Stimulated activated CD4-positive, alpha-beta T cell treated with anti-CD3 and anti-CD28 coated beads, Interleukin-12 subunit alpha, Interleukin-12 subunit beta, amount 100 ng/mL, for 48 hours (primary cell): ENCODE measurements around the gene TLCD5.
A peak's percentile ranks its signal among the peaks of the same experiment; 100 is the strongest.

Experiments
- DNase-seq, 3 donors: peaks; one replicate each; pipeline ENCODE4 v3.0.0-alpha.2; 2020; ENCODE audit warnings: low read depth in 2 of 3, low spot score in 1 of 3

Gene TLCD5

GRCh38 chr11:120307476-120307875 is 17.6 kb upstream of the TLCD5 start:
- DNase-seq: no peak

- DNase-seq: no peak
These were observed 17.0 kb upstream of the TLCD5 start for GRCh38 chr11:120308081-120308480.

GRCh38 chr11:120310870-120311269 is 14.2 kb upstream of the TLCD5 start:
- no peak for DNase-seq

GRCh38 chr11:120314861-120315260 is 10.2 kb upstream of the TLCD5 start:
- DNase-seq: no peak

GRCh38 chr11:120316880-120317688 is 8.0 kb upstream of the TLCD5 start:
- no peak for DNase-seq

- no peak for DNase-seq
These were observed 7.2 kb upstream of the TLCD5 start for GRCh38 chr11:120317689-120318480.

GRCh38 chr11:120318906-120319305 is 6.2 kb upstream of the TLCD5 start:
- no peak for DNase-seq

GRCh38 chr11:120326228-120326627 is 1.1 kb downstream of the TLCD5 start:
- no peak for DNase-seq

- no peak for DNase-seq
These were observed 1.8 kb downstream of the TLCD5 start for GRCh38 chr11:120326845-120327281.

- no peak for DNase-seq
These were observed 2.2 kb downstream of the TLCD5 start for GRCh38 chr11:120327311-120327710.

- no peak for DNase-seq
These were observed 4.5 kb downstream of the TLCD5 start for GRCh38 chr11:120329556-120329955.

- DNase-seq: no peak
These were observed 4.9 kb downstream of the TLCD5 start for GRCh38 chr11:120330045-120330444.

GRCh38 chr11:120331301-120331996 is 6.3 kb downstream of the TLCD5 start:
- no peak for DNase-seq

GRCh38 chr11:120332822-120333716 is 8.0 kb downstream of the TLCD5 start:
- no peak for DNase-seq

- no peak for DNase-seq
These were observed 8.7 kb downstream of the TLCD5 start for GRCh38 chr11:120333801-120334200.

- no peak for DNase-seq
These were observed 9.2 kb downstream of the TLCD5 start for GRCh38 chr11:120334332-120334731.

GRCh38 chr11:120334894-120335462 is 9.9 kb downstream of the TLCD5 start:
- DNase-seq: peak in 2 of 3 donors; percentile 37 to 84

- DNase-seq: no peak
These were observed 10.4 kb downstream of the TLCD5 start for GRCh38 chr11:120335556-120335907.

- peak; percentile 67 to 84 (median 69) for DNase-seq
These were observed 11.0 kb downstream of the TLCD5 start, which contains the start of gene ARHGEF12 for GRCh38 chr11:120335908-120336640. TSS of gene ARHGEF12 (plus strand) at chr11:120336413. CDS start at chr11:120337244, 831 bp downstream.
